ENCODE measurements around the gene LRFN4.

DNA sequence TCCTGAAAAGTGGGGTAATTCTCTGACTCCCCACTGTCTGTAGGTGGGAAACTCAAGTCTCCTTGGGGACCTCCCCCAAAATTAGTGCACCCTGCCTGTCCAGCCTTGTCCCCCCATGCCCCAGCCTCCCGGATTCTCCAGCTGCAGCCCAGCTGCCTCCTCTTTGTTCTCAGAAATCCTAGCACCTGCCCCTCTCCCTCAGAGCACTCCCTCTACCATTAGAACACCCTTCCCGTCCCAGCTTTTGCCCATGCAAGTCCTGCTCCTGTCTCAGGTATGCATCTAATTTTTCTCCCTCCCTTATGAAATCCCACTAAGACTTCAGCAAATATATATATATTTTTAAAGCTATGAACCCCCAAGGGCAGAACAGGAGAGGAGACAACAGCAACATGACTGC, 37.3 kb downstream of the LRFN4 start:
- TF ChIP-seq, protein P1, sequence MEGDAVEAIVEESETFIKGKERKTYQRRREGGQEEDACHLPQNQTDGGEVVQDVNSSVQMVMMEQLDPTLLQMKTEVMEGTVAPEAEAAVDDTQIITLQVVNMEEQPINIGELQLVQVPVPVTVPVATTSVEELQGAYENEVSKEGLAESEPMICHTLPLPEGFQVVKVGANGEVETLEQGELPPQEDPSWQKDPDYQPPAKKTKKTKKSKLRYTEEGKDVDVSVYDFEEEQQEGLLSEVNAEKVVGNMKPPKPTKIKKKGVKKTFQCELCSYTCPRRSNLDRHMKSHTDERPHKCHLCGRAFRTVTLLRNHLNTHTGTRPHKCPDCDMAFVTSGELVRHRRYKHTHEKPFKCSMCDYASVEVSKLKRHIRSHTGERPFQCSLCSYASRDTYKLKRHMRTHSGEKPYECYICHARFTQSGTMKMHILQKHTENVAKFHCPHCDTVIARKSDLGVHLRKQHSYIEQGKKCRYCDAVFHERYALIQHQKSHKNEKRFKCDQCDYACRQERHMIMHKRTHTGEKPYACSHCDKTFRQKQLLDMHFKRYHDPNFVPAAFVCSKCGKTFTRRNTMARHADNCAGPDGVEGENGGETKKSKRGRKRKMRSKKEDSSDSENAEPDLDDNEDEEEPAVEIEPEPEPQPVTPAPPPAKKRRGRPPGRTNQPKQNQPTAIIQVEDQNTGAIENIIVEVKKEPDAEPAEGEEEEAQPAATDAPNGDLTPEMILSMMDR (IDR thresholded peaks at IDR 0.05): no peak
- no peak for TF ChIP-seq IRF2 (CRISPR knock-in tag; IDR thresholded peaks at IDR 0.05; ENCODE audit: borderline replicate concordance, low read depth)
- no peak for TF ChIP-seq FOXJ3 (CRISPR knock-in tag; IDR thresholded peaks at IDR 0.05; ENCODE audit: borderline replicate concordance)
- TF ChIP-seq, protein P2, sequence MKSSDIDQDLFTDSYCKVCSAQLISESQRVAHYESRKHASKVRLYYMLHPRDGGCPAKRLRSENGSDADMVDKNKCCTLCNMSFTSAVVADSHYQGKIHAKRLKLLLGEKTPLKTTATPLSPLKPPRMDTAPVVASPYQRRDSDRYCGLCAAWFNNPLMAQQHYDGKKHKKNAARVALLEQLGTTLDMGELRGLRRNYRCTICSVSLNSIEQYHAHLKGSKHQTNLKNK (CRISPR knock-in tag; IDR thresholded peaks at IDR 0.05): no peak
- TF ChIP-seq, protein P3, sequence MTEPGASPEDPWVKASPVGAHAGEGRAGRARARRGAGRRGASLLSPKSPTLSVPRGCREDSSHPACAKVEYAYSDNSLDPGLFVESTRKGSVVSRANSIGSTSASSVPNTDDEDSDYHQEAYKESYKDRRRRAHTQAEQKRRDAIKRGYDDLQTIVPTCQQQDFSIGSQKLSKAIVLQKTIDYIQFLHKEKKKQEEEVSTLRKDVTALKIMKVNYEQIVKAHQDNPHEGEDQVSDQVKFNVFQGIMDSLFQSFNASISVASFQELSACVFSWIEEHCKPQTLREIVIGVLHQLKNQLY (CRISPR knock-in tag; IDR thresholded peaks at IDR 0.05): no peak
- TF ChIP-seq ZNF121 (CRISPR knock-in tag; IDR thresholded peaks at IDR 0.05): no peak
- TF ChIP-seq OVOL2 (CRISPR knock-in tag; IDR thresholded peaks at IDR 0.05; ENCODE audit: borderline replicate concordance): no peak
- TF ChIP-seq JUN (CRISPR knock-in tag; IDR thresholded peaks at IDR 0.05): no peak
- no peak for TF ChIP-seq TP53 (CRISPR knock-in tag; IDR thresholded peaks at IDR 0.05)

Measured in WTC11 (cell line).